GM12878 (cell line): ENCODE results near the gene GREM1. TPM values are rescaled to one million over a fixed set of nuclear protein-coding genes. Genes with fewer than 3 reads are reported as not detected.

Experiments
- ATAC-seq: fragments of 200-7000 bp; cut with Tn5 transposase; 3 replicates; pipeline ENCODE4 v1.9.1; 2020; ENCODE audit warnings: mild to moderate bottlenecking, moderate library complexity
- BruUV-seq: library from RNA; stranded (reverse); fragments of 400-500 nt; replicated peaks from 2 replicates; lab custom pipeline; 2021; lab: Mats Ljungman, UMichigan
- CTCF ChIA-PET: fragments of 300-600 bp; sonication (Branson Sonifier 250); formaldehyde crosslinking; extraction: SDS; loops from one replicate; lab custom pipeline; 2021; ENCODE audit warnings: inconsistent platforms; lab: Yijun Ruan, JAX
- POLR2A ChIA-PET: fragments of 350-600 bp; formaldehyde crosslinking; extraction: SDS; loops from one replicate; lab custom pipeline; 2021; ENCODE audit warnings: inconsistent platforms; lab: Charles Lee
- RAD21 ChIA-PET: fragments of 300-600 bp; sonication (Branson Sonifier 250); formaldehyde crosslinking; loops from one replicate; lab custom pipeline; 2023; ENCODE audit warnings: antibody characterized with exemption; ENCODE audit not compliant: unreplicated experiment; lab: Charles Lee
- SMC1A ChIA-PET: fragments of 300-600 bp; sonication (Branson Sonifier 250); formaldehyde crosslinking; loops from one replicate; lab custom pipeline; 2023; ENCODE audit not compliant: unreplicated experiment, uncharacterized antibody; lab: Charles Lee
- DNase-seq: peaks from one replicate; pipeline ENCODE4 v3.0.0-alpha.2; 2011; ENCODE audit warnings: low read depth, low spot score
- FAIRE-seq: peaks from 3 replicates; lab custom pipeline; 2011; peaks lifted over from hg19 to GRCh38; lab: Jason Lieb, UNC
- H2AFZ ChIP-seq: 2 replicates; pipeline ENCODE4 v1.6.0; 2011; ENCODE audit warnings: low read depth, low read length, control low read depth; ENCODE audit not compliant: control insufficient read depth
- H3K27ac ChIP-seq: 2 replicates; pipeline ENCODE4 v1.5.1; 2011; ENCODE audit warnings: control low read depth; ENCODE audit not compliant: control insufficient read depth, insufficient read depth
- H3K27me3 ChIP-seq, 2 experiments: replicated peaks in 1 of 2; 2 replicates each; pipeline versions ENCODE4 v1.6.0 to v1.6.1; 2011; ENCODE audit warnings: low read length in 1 of 2; ENCODE audit not compliant: control insufficient read depth in 2 of 2, insufficient read depth in 2 of 2
- H3K36me3 ChIP-seq, 2 experiments: 2 replicates each; pipeline ENCODE4 v1.5.1; 2011; ENCODE audit warnings: low read length in 1 of 2; ENCODE audit not compliant: control insufficient read depth in 2 of 2, insufficient read depth in 2 of 2
- H3K4me1 ChIP-seq: 2 replicates; pipeline ENCODE4 v1.6.1; 2011; ENCODE audit warnings: mild to moderate bottlenecking, low read length, moderate library complexity, mixed read lengths; ENCODE audit not compliant: control insufficient read depth, insufficient read depth
- H3K4me2 ChIP-seq: 2 replicates; pipeline ENCODE4 v1.6.0; 2011; ENCODE audit warnings: control low read depth; ENCODE audit not compliant: control insufficient read depth, insufficient read depth
- H3K4me3 ChIP-seq: fragments of 200-600 bp; sonication (generic); 2 replicates; pipeline ENCODE4 v1.5.1; 2016
- H3K79me2 ChIP-seq: 2 replicates; pipeline ENCODE4 v1.6.0; 2011; ENCODE audit warnings: low read length; ENCODE audit not compliant: control insufficient read depth, insufficient read depth
- H3K9ac ChIP-seq: 2 replicates; pipeline ENCODE4 v1.8.0; 2011; ENCODE audit warnings: low read length, control low read depth, mixed read lengths; ENCODE audit not compliant: control insufficient read depth, insufficient read depth
- H3K9me3 ChIP-seq: replicated peaks from 3 replicates; pipeline ENCODE4 v1.5.1; 2011; ENCODE audit warnings: mild to moderate bottlenecking, low read length; ENCODE audit not compliant: control insufficient read depth, insufficient read depth
- H4K20me1 ChIP-seq: 2 replicates; pipeline ENCODE4 v1.6.0; 2011; ENCODE audit not compliant: control insufficient read depth, insufficient read depth
- BRCA1 ChIP-seq: IDR thresholded peaks from 2 replicates; pipeline ENCODE4 v1.6.1; 2011; ENCODE audit warnings: low read depth, low read length, improper control_type of control experiment
- CREM ChIP-seq: IDR thresholded peaks from 2 replicates; pipeline ENCODE4 v1.6.1; 2014; ENCODE audit warnings: antibody characterized with exemption, low read depth
- E2F8 ChIP-seq: fragments of 450-650 bp; IDR thresholded peaks from 2 replicates; pipeline ENCODE4 v1.6.1; 2018; ENCODE audit warnings: mild to moderate bottlenecking, low read depth, moderate library complexity; ENCODE audit not compliant: partially characterized antibody
- EED ChIP-seq: sonication (generic); IDR thresholded peaks from 2 replicates; pipeline ENCODE4 v1.6.1; 2016; ENCODE audit warnings: antibody characterized with exemption, low read depth
- FOS ChIP-seq: IDR thresholded peaks from 3 replicates; pipeline ENCODE4 v1.6.1; 2011; ENCODE audit warnings: borderline replicate concordance; ENCODE audit not compliant: insufficient read length; ENCODE audit errors: extremely low read depth
- NR2C1 ChIP-seq: fragments of 450-650 bp; IDR thresholded peaks from 2 replicates; pipeline ENCODE4 v1.6.1; 2017; ENCODE audit warnings: antibody characterized with exemption, mild to moderate bottlenecking, moderate library complexity
- PAX5 ChIP-seq: IDR thresholded peaks from 2 replicates; pipeline ENCODE4 v1.6.1; 2011; ENCODE audit warnings: low read depth, low read length, borderline replicate concordance
- SIX5 ChIP-seq: IDR thresholded peaks from 2 replicates; pipeline ENCODE4 v1.6.1; 2011; ENCODE audit warnings: mild to moderate bottlenecking, low read depth, low read length, moderate library complexity; ENCODE audit not compliant: severe bottlenecking
- SMAD1 ChIP-seq: fragments of 450-650 bp; IDR thresholded peaks from 2 replicates; pipeline ENCODE4 v1.6.1; 2018; ENCODE audit warnings: mild to moderate bottlenecking, low read depth; ENCODE audit not compliant: partially characterized antibody
- YBX1 ChIP-seq: fragments of 450-650 bp; IDR thresholded peaks from 2 replicates; pipeline ENCODE4 v1.6.1; 2016; ENCODE audit warnings: antibody characterized with exemption
- ZNF24 ChIP-seq: fragments of 450-650 bp; IDR thresholded peaks from 2 replicates; pipeline ENCODE4 v1.6.1; 2017; ENCODE audit warnings: antibody characterized with exemption, mild to moderate bottlenecking
- WGBS: methylation state at CpG from one replicate; pipeline ENCODE4 v1.1.6; 2016; ENCODE audit warnings: low lambda C conversion rate; ENCODE audit not compliant: insufficient replicate concordance, insufficient coverage; ENCODE audit errors: missing lambda C conversion rate; 5-methylcytosine and 5-hydroxymethylcytosine counted together
- in situ Hi-C: fragments of 300-500 bp; cut with MboI; formaldehyde crosslinking; loops from 9 replicates; pipeline ENCODE4 v1.14.3; 2018; ENCODE audit warnings: mixed read lengths
- intact Hi-C: fragments of 100-400 bp; cut with micrococcal nuclease; formaldehyde crosslinking; loops from one replicate; pipeline ENCODE4 v1.14.2; 2022; ENCODE audit not compliant: unreplicated experiment
- polyA plus RNA-seq, 11 experiments: library from polyadenylated mRNA; depleted of rRNA in 4 of 11; unstranded in 6 of 11; stranded (reverse) in 5 of 11; fragments of >200 nt; fragmentation: Nextera tagmentation in 4 of 11; fragmentation: Illumina TruSeq in 1 of 11; extraction: Ambion mirVana in 4 of 11; extraction: Trizol in 1 of 11; gene quantifications; 1 replicate in 1 of 11; 2 replicates in 10 of 11; pipeline versions ENCODE4 v1.2.1 to v1.2.3, GENCODE V29; 2011 to 2016; ENCODE audit warnings: inconsistent platforms in 2 of 11, missing spikeins in 2 of 11, low read depth in 1 of 11
- total RNA-seq, 4 experiments: library from RNA; depleted of rRNA in 3 of 4; stranded (reverse); fragments of >200 nt in 3 of 4; fragmentation: Illumina TruSeq in 1 of 4; extraction: Trizol in 1 of 4; gene quantifications; 2 replicates each; pipeline versions ENCODE4 v1.2.1 to v1.2.3, GENCODE V29; 2013 to 2021

GREM1 gene
- total and polyA plus RNA-seq, 10 of the 15 experiments (the other 5 are each of a cell fraction or from before 2014, with no cell fraction given), result 0.08 to 0.36 (median 0.08) TPM; not detected in 7

- RAD21 ChIA-PET, result no interaction called here
- Histone ChIP-seq H3K9ac (no peak overlapping the region), H3K79me2 (no peaks in the 10 kb centered on the region), H3K4me1 (no peaks in the 10 kb centered on the region), H3K27me3 (no peaks in the 10 kb centered on the region; a peak in 1 of 4 replicates), H3K9me3 (no peaks in the 10 kb centered on the region), H2AFZ (no peak overlapping the region), H3K36me3 (no peaks in the 10 kb centered on the region), H3K4me2 (no peak overlapping the region), H3K27ac (no peak overlapping the region), H3K4me3 (no peak overlapping the region), H4K20me1 (no peaks in the 10 kb centered on the region)
- POLR2A ChIA-PET, result no interaction called here
- FAIRE-seq (no peak), DNase-seq (no peak), ATAC-seq (no peak)
- BruUV-seq, result no TSS peak
- SMC1A ChIA-PET, result no interaction called here
- CTCF ChIA-PET, result interaction anchor here (0.6 kb wide), 1 partner anchor 1121 kb away, joined by 4 read pairs; no protein-coding TSS in a partner anchor
- 54% methylated on average over 3 of the region's 3 CpGs for WGBS
- intact Hi-C loops (no loop called here), in situ Hi-C loops (no loop called here)
- TF ChIP-seq E2F8 (no peak), PAX5 (no peak), EED (no peak), SMAD1 (no peak), ZNF24 (no peak), BRCA1 (no peak), NR2C1 (no peak), SIX5 (no peak), YBX1 (no peak), CREM (no peak), FOS (no peak)
These were observed 33.2 kb downstream of the GREM1 start for GRCh38 chr15:32750979-32751378.
